GM23338 (cell line): Measurements from ENCODE around the gene CACNA2D4. TPM values are rescaled to one million over a fixed set of nuclear protein-coding genes. Genes with fewer than 3 reads are reported as not detected.

ENCODE experiments used
- ATAC-seq: fragments of 200-7000 bp; cut with Tn5 transposase; 3 replicates; pipeline ENCODE4 v1.9.1; 2020
- DNase-seq: peaks from one replicate; pipeline ENCODE4 v3.0.0-alpha.2; 2015; ENCODE audit warnings: low spot score
- H2AFZ ChIP-seq: fragments of 200-600 bp; sonication (generic); 2 replicates; pipeline ENCODE4 v1.8.0; 2016; ENCODE audit warnings: antibody characterized with exemption, mild to moderate bottlenecking, moderate library complexity
- H3F3A ChIP-seq: fragments of 200-600 bp; sonication (generic); replicated peaks from 2 replicates; pipeline ENCODE4 v1.8.0; 2017; ENCODE audit warnings: antibody characterized with exemption, mixed run types, low read depth
- H3K27ac ChIP-seq: fragments of 200-600 bp; sonication (generic); 2 replicates; pipeline ENCODE4 v1.6.1; 2016; ENCODE audit warnings: low read depth
- H3K27me3 ChIP-seq: fragments of 200-600 bp; sonication (generic); 2 replicates; pipeline ENCODE4 v1.8.0; 2016; ENCODE audit warnings: mild to moderate bottlenecking, mixed run types, moderate library complexity; ENCODE audit not compliant: insufficient read depth
- H3K36me3 ChIP-seq: fragments of 200-600 bp; sonication (generic); 2 replicates; pipeline ENCODE4 v1.8.0; 2016; ENCODE audit warnings: mild to moderate bottlenecking; ENCODE audit not compliant: insufficient read depth
- H3K4me1 ChIP-seq: fragments of 200-600 bp; sonication (generic); 2 replicates; pipeline ENCODE4 v1.8.0; 2016; ENCODE audit warnings: mild to moderate bottlenecking, moderate library complexity; ENCODE audit not compliant: insufficient read depth
- H3K4me2 ChIP-seq: fragments of 200-600 bp; sonication (generic); 2 replicates; pipeline ENCODE4 v1.7.1; 2017; ENCODE audit warnings: mixed run types
- H3K4me3 ChIP-seq: fragments of 200-600 bp; sonication (generic); 2 replicates; pipeline ENCODE4 v1.6.1; 2016; ENCODE audit warnings: mixed run types
- H3K79me2 ChIP-seq: fragments of 200-600 bp; sonication (generic); replicated peaks from 2 replicates; pipeline ENCODE4 v1.8.0; 2017; ENCODE audit warnings: mild to moderate bottlenecking; ENCODE audit not compliant: insufficient read depth
- H3K9me2 ChIP-seq: fragments of 200-600 bp; sonication (generic); 2 replicates; pipeline ENCODE4 v1.8.0; 2017; ENCODE audit not compliant: insufficient read depth
- H4K20me1 ChIP-seq: fragments of 200-600 bp; sonication (generic); replicated peaks from 2 replicates; pipeline ENCODE4 v1.8.0; 2017; ENCODE audit warnings: mild to moderate bottlenecking; ENCODE audit not compliant: insufficient read depth
- H3K27ac Mint-ChIP-seq: 2 replicates; pipeline ENCODE4 v1.8.0; 2020; ENCODE audit warnings: inconsistent platforms, mild to moderate bottlenecking, moderate library complexity, mixed read lengths
- H3K27me3 Mint-ChIP-seq: 3 replicates; pipeline ENCODE4 v1.8.0; 2022; ENCODE audit warnings: low read depth, mild to moderate bottlenecking, moderate library complexity, mixed read lengths, inconsistent platforms; ENCODE audit not compliant: insufficient read depth, poor library complexity
- H3K36me3 Mint-ChIP-seq: 3 replicates; pipeline ENCODE4 v1.8.0; 2021; ENCODE audit warnings: low read depth, mild to moderate bottlenecking, inconsistent platforms, moderate library complexity, mixed read lengths
- H3K4me1 Mint-ChIP-seq: 3 replicates; pipeline ENCODE4 v1.8.0; 2020; ENCODE audit warnings: mild to moderate bottlenecking, inconsistent platforms, mixed read lengths
- H3K4me3 Mint-ChIP-seq: 3 replicates; pipeline ENCODE4 v1.8.0; 2021; ENCODE audit warnings: moderate library complexity, mild to moderate bottlenecking, inconsistent platforms, mixed read lengths
- H3K9me3 Mint-ChIP-seq: 3 replicates; pipeline ENCODE4 v1.8.0; 2020; ENCODE audit warnings: moderate library complexity, mild to moderate bottlenecking, inconsistent platforms, mixed read lengths
- CTCF ChIP-seq, 2 experiments: fragments of 200-600 bp in 1 of 2; sonication (generic) in 1 of 2; conservative IDR thresholded peaks; 2 replicates each; pipeline versions ENCODE4 v1.5.1 to v1.6.1; 2016 to 2017; ENCODE audit warnings: antibody characterized with exemption in 2 of 2, low read depth in 2 of 2, mild to moderate bottlenecking in 2 of 2, moderate library complexity in 1 of 2
- ETS1 ChIP-seq: IDR thresholded peaks from 2 replicates; pipeline ENCODE4 v1.6.1; 2016; ENCODE audit warnings: antibody characterized with exemption
- EZH2phosphoT487 ChIP-seq: fragments of 200-600 bp; sonication (generic); IDR thresholded peaks from one replicate; pipeline ENCODE4 v1.8.1; 2018; ENCODE audit warnings: antibody characterized with exemption; ENCODE audit not compliant: unreplicated experiment
- JUNB ChIP-seq: IDR thresholded peaks from one replicate; pipeline ENCODE4 v1.6.1; 2016; ENCODE audit warnings: antibody characterized with exemption; ENCODE audit not compliant: unreplicated experiment
- NANOG ChIP-seq: IDR thresholded peaks from 2 replicates; pipeline ENCODE4 v1.6.1; 2016; ENCODE audit warnings: antibody characterized with exemption, borderline replicate concordance
- POLR2AphosphoS5 ChIP-seq: IDR thresholded peaks from 2 replicates; pipeline ENCODE4 v1.6.1; 2016; ENCODE audit warnings: antibody characterized with exemption, low read depth
- REST ChIP-seq: IDR thresholded peaks from one replicate; pipeline ENCODE4 v1.6.1; 2018; ENCODE audit warnings: antibody characterized with exemption; ENCODE audit not compliant: unreplicated experiment
- STAT1 ChIP-seq: IDR thresholded peaks from one replicate; pipeline ENCODE4 v1.6.1; 2016; ENCODE audit warnings: antibody characterized with exemption; ENCODE audit not compliant: unreplicated experiment
- ZNF114 ChIP-seq: fragments of 250-450 bp; sonication (Bioruptor Pico); IDR thresholded peaks from 2 replicates; pipeline ENCODE4 v1.5.0; 2020; ENCODE audit warnings: mild to moderate bottlenecking, moderate library complexity
- ZNF462 ChIP-seq: fragments of 250-450 bp; sonication (Bioruptor Pico); IDR thresholded peaks from 2 replicates; pipeline ENCODE4 v1.5.0; 2020; ENCODE audit warnings: mild to moderate bottlenecking, moderate library complexity
- polyA plus RNA-seq: library from polyadenylated mRNA; unstranded; fragments of >200 nt; fragmentation: Nextera tagmentation; extraction: Ambion mirVana; gene quantifications from 2 replicates; pipeline ENCODE4 v1.2.1, GENCODE V29; 2016
- total RNA-seq: library from RNA; depleted of rRNA; stranded (reverse); fragments of >200 nt; shearing (Covaris generic); gene quantifications from 2 replicates; pipeline ENCODE4 v1.2.3, GENCODE V29; 2014

The CACNA2D4 gene
- total and polyA plus RNA-seq, 2 experiments from 2014 or later: 0.07 to 0.24 TPM

GRCh38 chr12:1819571-1819970 lies 98.9 kb downstream of the CACNA2D4 start:
- Mint-ChIP-seq H3K4me3 (peak overlapping the region; percentile 72), H3K36me3 (no peaks in the 10 kb centered on the region), H3K4me1 (peaks cover 18% of the 10 kb centered on the region), H3K9me3 (no peaks in the 10 kb centered on the region; the same call in 1 of the 3 replicates), H3K27me3 (peaks cover 38% of the 10 kb centered on the region), H3K27ac (no peak overlapping the region)
- H3K4me3 ChIP-seq: peak overlapping the region; percentile 51
- no peaks in the 10 kb centered on the region for H3K79me2 ChIP-seq
- H3K4me1 ChIP-seq: no peaks in the 10 kb centered on the region
- peak overlapping the region; percentile 79; the same call in 1 of the 2 replicates for H3K4me2 ChIP-seq
- H3K27me3 ChIP-seq: peaks cover 20% of the 10 kb centered on the region
- no peak for DNase-seq
- peak overlapping the region; percentile 91; the same call in 1 of the 2 replicates for H2AFZ ChIP-seq
- no peaks in the 10 kb centered on the region for H4K20me1 ChIP-seq
- H3K27ac ChIP-seq: no peak overlapping the region
- H3F3A ChIP-seq: no peaks in the 10 kb centered on the region
- no peaks in the 10 kb centered on the region for H3K9me2 ChIP-seq
- no peak; the same call in 2 of the 3 replicates for ATAC-seq
- TF ChIP-seq JUNB: no peak
- no peak for TF ChIP-seq NANOG
- no peak for TF ChIP-seq ZNF462 (CRISPR knock-in tag)
- TF ChIP-seq ZNF114 (CRISPR knock-in tag): no peak
- TF ChIP-seq REST: no peak
- no peak for TF ChIP-seq CTCF (conservative IDR thresholded peaks at IDR 0.05; ENCODE audit: low read depth in 2 of 2)
- no peak for TF ChIP-seq EZH2phosphoT487
- TF ChIP-seq POLR2AphosphoS5: no peak
- TF ChIP-seq STAT1: no peak
- TF ChIP-seq ETS1: no peak
- no peaks in the 10 kb centered on the region for H3K36me3 ChIP-seq
